Omental fat pad (tissue), 4 donors: ENCODE results near the gene NPBWR2. TPM values are rescaled to one million over a fixed set of nuclear protein-coding genes. Genes with fewer than 3 reads are reported as not detected.

Experiments used
- ATAC-seq: fragments of 150-250 bp; one replicate; pipeline ENCODE4 v1.9.1; 2016; ENCODE audit warnings: mild to moderate bottlenecking, moderate library complexity; ENCODE audit not compliant: low FRiP score
- DNase-seq: peaks from one replicate; pipeline ENCODE4 v3.0.0-alpha.2; 2019; ENCODE audit warnings: low spot score
- total RNA-seq, 4 donors: library from RNA; depleted of rRNA; stranded (reverse); fragments of >200 nt; gene quantifications; one replicate each; pipeline ENCODE4 v1.1.0, GENCODE V29; 2016
- TF ChIP-seq, protein P1 (sequence below), 3 donors: fragments of 450-650 bp; IDR thresholded peaks; one replicate each; pipeline ENCODE4 v1.5.1; 2016 to 2017; ENCODE audit warnings: antibody characterized with exemption in 3 of 3, mild to moderate bottlenecking in 3 of 3, moderate library complexity in 2 of 3

NPBWR2 gene
- total RNA-seq, 4 donors from 2014 or later = not detected

DNA sequence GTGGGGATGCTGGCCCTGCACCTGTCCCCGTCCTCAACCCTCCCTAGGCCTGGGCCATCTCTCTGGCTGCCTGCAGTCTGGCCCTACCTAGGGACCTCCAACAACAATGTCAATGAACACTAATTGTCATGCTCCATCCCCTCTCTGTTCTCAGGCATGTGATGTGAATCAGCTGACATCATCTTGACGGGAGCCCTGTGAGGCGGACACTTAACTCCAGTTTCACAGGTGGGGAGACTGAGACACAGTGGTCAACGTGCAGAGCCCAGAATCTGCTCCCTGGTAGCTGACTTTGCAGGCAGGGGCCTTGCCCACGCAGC is 45.1 kb downstream of the NPBWR2 start:
- TF ChIP-seq, protein P1, sequence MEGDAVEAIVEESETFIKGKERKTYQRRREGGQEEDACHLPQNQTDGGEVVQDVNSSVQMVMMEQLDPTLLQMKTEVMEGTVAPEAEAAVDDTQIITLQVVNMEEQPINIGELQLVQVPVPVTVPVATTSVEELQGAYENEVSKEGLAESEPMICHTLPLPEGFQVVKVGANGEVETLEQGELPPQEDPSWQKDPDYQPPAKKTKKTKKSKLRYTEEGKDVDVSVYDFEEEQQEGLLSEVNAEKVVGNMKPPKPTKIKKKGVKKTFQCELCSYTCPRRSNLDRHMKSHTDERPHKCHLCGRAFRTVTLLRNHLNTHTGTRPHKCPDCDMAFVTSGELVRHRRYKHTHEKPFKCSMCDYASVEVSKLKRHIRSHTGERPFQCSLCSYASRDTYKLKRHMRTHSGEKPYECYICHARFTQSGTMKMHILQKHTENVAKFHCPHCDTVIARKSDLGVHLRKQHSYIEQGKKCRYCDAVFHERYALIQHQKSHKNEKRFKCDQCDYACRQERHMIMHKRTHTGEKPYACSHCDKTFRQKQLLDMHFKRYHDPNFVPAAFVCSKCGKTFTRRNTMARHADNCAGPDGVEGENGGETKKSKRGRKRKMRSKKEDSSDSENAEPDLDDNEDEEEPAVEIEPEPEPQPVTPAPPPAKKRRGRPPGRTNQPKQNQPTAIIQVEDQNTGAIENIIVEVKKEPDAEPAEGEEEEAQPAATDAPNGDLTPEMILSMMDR (IDR thresholded peaks at IDR 0.05) = no peak
- DNase-seq (no peak), ATAC-seq (no peak)

- TF ChIP-seq, protein P1 (IDR thresholded peaks at IDR 0.05) = no peak
- no peak for DNase-seq
- ATAC-seq = no peak
Observed at GRCh38 chr20:64058536-64058935, 48.8 kb downstream of the NPBWR2 start.

GRCh38 chr20:64057628-64058498 is 49.5 kb downstream of the NPBWR2 start:
- ATAC-seq (peak; percentile 63), DNase-seq (peak; percentile 81)
- TF ChIP-seq, protein P1 (IDR thresholded peaks at IDR 0.05) = peak in 1 of 3 donors; percentile 23

DNA sequence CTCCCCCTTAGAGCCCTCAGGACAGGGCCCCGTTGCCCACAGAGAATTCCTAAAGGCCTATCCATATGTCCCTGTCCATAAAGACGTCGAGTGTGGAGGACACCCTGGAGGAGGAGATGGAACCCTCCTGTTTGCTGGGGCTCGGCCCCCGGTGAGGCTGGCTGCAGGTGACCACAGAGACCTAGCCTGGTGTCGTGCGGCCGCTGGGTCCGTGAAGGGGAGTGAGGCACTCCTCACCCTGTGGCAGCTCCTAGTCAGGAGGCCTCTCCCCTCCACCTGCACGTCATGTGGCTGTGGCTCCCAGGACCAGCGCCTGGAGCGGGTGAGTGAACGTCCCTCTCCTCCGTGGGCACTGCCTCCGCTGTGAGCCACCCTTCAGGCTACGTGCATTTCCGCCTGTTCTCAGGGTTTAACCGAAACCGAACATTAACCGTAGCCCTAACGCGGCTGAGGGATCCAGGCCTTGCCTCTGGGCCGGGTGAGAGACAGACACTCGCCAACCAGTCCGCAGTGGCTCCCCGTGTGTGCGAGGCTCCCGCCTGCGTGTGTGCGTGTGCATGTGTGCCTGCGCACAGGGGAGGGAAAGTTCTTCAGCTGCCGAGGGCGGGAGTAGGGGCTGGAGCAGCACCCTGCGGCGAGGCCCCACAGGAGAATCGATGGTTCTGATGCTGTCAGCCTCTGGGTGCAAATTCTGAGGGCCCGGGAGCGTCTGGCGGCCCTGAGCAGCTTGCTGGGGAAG is 50.3 kb downstream of the NPBWR2 start:
- DNase-seq (no peak), ATAC-seq (no peak)
- TF ChIP-seq, protein P1 (IDR thresholded peaks at IDR 0.05) = no peak

- ATAC-seq = no peak
- DNase-seq = no peak
- TF ChIP-seq, protein P1 (IDR thresholded peaks at IDR 0.05) = no peak
Observed at GRCh38 chr20:64056639-64056888, 50.8 kb downstream of the NPBWR2 start.

DNA sequence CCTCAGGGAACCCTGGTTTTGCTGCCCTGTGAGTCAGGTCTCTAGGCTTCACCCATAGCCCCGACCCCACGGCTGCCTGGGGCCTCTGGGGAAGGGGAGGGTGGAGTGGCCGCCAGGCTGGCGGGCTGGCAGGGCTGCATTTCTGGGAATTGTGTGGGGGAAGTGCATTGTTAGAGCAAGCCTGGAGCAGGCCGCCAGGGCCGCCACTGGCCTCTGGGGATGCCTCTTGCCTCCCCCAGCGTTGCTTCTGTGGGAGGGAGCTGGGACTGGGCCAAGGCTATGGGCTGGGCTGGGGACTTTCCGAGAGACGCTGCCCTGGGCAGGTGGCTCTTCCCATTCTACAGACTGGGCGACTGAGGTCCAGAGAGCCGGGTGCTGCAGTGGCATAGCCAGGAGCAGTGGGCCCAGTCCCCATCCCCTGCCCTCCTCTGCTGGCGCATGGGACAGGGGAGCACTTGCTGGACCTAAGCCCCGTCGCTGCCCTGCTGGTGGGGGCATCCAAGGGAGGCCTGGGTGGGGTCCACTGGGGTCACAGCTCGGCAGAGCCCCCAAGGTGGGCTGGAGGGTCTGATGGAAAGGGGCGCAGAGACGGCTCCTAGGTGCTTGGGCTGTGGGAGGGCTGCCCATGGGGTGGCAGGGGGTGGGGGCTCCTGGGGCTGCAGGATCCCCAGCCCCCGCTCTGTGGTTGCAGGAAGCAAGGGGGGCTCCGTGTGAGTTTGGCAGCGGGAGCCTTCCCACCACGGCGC is 51.3 kb downstream of the NPBWR2 start:
- DNase-seq (no peak), ATAC-seq (peak; percentile 7)
- TF ChIP-seq, protein P1 (IDR thresholded peaks at IDR 0.05) = no peak
